OCI-LY1 (cell line): ENCODE measurements around the gene ZFP57.
"Not testable (repeated sequence)": the region's sequence is repeated elsewhere in the genome, so short reads cannot be mapped to it uniquely, and the experiment has no call there.

ENCODE experiments used
- H2AFZ ChIP-seq: fragments of 200-600 bp; sonication (generic), shearing (Covaris generic); 2 replicates; pipeline ENCODE4 v1.6.0; 2014; ENCODE audit warnings: antibody characterized with exemption, mild to moderate bottlenecking, low read length
- H3F3A ChIP-seq: fragments of 200-600 bp; sonication (generic), shearing (Covaris generic); 2 replicates; pipeline ENCODE4 v1.6.0; 2014; ENCODE audit warnings: mild to moderate bottlenecking, antibody characterized with exemption, low read length, moderate library complexity; ENCODE audit not compliant: insufficient read depth
- H3K27ac ChIP-seq: fragments of 200-600 bp; sonication (generic); 2 replicates; pipeline ENCODE4 v1.5.1; 2014; ENCODE audit warnings: low read length, mixed run types, mild to moderate bottlenecking, low read depth; ENCODE audit not compliant: poor library complexity, severe bottlenecking
- H3K27me3 ChIP-seq: fragments of 200-600 bp; sonication (generic); 2 replicates; pipeline ENCODE4 v1.6.0; 2014; ENCODE audit warnings: antibody characterized with exemption, mild to moderate bottlenecking, low read length, moderate library complexity; ENCODE audit not compliant: insufficient read depth
- H3K36me3 ChIP-seq: fragments of 200-600 bp; sonication (generic); 2 replicates; pipeline ENCODE4 v1.6.1; 2014; ENCODE audit warnings: mild to moderate bottlenecking, antibody characterized with exemption, low read length, moderate library complexity, mixed read lengths; ENCODE audit not compliant: insufficient read depth
- H3K4me1 ChIP-seq: fragments of 200-600 bp; sonication (generic); 2 replicates; pipeline ENCODE4 v1.5.1; 2014; ENCODE audit warnings: mild to moderate bottlenecking, low read length, moderate library complexity; ENCODE audit not compliant: insufficient read depth, severe bottlenecking
- H3K4me2 ChIP-seq: fragments of 200-600 bp; sonication (generic), shearing (Covaris generic); 2 replicates; pipeline ENCODE4 v1.6.1; 2014; ENCODE audit warnings: low read length
- H3K4me3 ChIP-seq: fragments of 200-600 bp; sonication (generic); 2 replicates; pipeline ENCODE4 v1.5.1; 2014; ENCODE audit warnings: low read length, low read depth, mild to moderate bottlenecking, mixed read lengths; ENCODE audit not compliant: poor library complexity, severe bottlenecking
- H3K79me2 ChIP-seq: fragments of 200-600 bp; shearing (Covaris generic); 2 replicates; pipeline ENCODE4 v1.6.1; 2016; ENCODE audit warnings: mixed run types, low read length, mixed read lengths; ENCODE audit not compliant: insufficient read depth
- H3K9ac ChIP-seq: fragments of 200-600 bp; sonication (generic), shearing (Covaris generic); 2 replicates; pipeline ENCODE4 v1.6.1; 2014; ENCODE audit warnings: mild to moderate bottlenecking, low read length, mixed read lengths
- H3K9me2 ChIP-seq: fragments of 200-600 bp; sonication (generic), shearing (Covaris generic); 2 replicates; pipeline ENCODE4 v1.6.1; 2014; ENCODE audit warnings: low read depth, mild to moderate bottlenecking, low read length, mixed read lengths
- H3K9me3 ChIP-seq: fragments of 200-600 bp; shearing (Covaris generic); 2 replicates; pipeline ENCODE4 v1.6.1; 2014; ENCODE audit warnings: low read length, mixed read lengths
- H4K20me1 ChIP-seq: fragments of 200-600 bp; sonication (generic), shearing (Covaris generic); 2 replicates; pipeline ENCODE4 v1.6.0; 2016; ENCODE audit warnings: mild to moderate bottlenecking, low read length; ENCODE audit not compliant: insufficient read depth
- EZH2 ChIP-seq: fragments of 200-600 bp; sonication (generic), shearing (Covaris generic); IDR thresholded peaks from 2 replicates; pipeline ENCODE4 v1.8.0; 2017; ENCODE audit warnings: borderline replicate concordance, mixed run types, mild to moderate bottlenecking, antibody characterized with exemption, low read length, moderate library complexity, mixed read lengths
- TF ChIP-seq, protein P1 (sequence below): fragments of 200-600 bp; sonication (generic), shearing (Covaris generic); IDR thresholded peaks from 2 replicates; pipeline ENCODE4 v1.5.1; 2017; ENCODE audit warnings: mild to moderate bottlenecking, antibody characterized with exemption, low read length, moderate library complexity, mixed read lengths

Gene ZFP57

GRCh38 chr6:29666826-29667130, 14.2 kb downstream of the ZFP57 start:
- H3K9me2 ChIP-seq = no peaks in the 10 kb centered on the region
- no peaks in the 10 kb centered on the region for H4K20me1 ChIP-seq
- no peak overlapping the region for H2AFZ ChIP-seq
- no peaks in the 10 kb centered on the region for H3K9me3 ChIP-seq
- H3K9ac ChIP-seq = no peak overlapping the region
- H3K4me2 ChIP-seq = no peak overlapping the region
- H3F3A ChIP-seq = no peaks in the 10 kb centered on the region
- H3K27ac ChIP-seq = no peak overlapping the region
- H3K4me3 ChIP-seq = no peak overlapping the region
- H3K36me3 ChIP-seq = no peaks in the 10 kb centered on the region
- H3K79me2 ChIP-seq = no peaks in the 10 kb centered on the region
- no peaks in the 10 kb centered on the region for H3K4me1 ChIP-seq
- no peaks in the 10 kb centered on the region for H3K27me3 ChIP-seq
- TF ChIP-seq, protein P1, sequence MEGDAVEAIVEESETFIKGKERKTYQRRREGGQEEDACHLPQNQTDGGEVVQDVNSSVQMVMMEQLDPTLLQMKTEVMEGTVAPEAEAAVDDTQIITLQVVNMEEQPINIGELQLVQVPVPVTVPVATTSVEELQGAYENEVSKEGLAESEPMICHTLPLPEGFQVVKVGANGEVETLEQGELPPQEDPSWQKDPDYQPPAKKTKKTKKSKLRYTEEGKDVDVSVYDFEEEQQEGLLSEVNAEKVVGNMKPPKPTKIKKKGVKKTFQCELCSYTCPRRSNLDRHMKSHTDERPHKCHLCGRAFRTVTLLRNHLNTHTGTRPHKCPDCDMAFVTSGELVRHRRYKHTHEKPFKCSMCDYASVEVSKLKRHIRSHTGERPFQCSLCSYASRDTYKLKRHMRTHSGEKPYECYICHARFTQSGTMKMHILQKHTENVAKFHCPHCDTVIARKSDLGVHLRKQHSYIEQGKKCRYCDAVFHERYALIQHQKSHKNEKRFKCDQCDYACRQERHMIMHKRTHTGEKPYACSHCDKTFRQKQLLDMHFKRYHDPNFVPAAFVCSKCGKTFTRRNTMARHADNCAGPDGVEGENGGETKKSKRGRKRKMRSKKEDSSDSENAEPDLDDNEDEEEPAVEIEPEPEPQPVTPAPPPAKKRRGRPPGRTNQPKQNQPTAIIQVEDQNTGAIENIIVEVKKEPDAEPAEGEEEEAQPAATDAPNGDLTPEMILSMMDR = no peak
- no peak for TF ChIP-seq EZH2

DNA sequence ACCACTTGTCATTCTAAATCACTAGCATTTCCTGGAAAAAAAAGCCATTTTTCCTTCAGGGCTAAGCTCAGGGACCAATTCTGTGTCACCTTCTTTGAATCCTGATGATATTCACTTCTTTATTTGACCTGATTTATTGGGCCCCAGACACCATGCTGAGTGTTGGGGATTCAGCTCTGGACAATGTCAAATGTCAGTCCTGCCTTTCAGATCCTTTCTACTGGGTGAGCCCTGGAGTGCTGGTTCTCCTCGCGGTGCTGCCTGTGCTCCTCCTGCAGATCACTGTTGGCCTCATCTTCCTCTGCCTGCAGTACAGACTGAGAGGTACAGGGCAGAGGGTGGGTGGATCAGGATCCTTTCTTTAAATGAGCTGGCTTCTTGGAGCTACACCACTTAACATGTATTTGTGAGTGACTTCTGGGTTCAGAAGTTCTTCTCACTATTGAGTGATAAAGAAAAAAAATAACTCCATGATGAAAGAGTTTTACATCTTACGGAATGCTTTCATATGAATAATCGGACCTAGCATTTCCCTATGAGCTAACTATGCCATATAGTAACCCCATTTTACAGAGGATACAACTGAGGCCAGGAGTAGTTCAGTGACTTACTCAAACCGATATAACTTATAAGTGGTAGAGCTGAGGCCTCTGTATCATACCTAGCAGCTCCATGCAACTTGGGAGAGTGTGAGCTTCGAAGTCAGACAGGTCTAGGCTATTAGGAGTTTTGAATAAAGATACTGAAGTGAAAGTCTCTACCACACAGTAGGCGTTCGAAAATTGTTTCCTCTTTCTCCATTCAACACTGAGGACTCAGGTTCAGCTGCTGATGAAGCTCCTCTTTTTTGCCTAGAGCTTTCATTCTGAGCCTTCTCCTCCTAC, 14.8 kb downstream of the ZFP57 start:
- H3F3A ChIP-seq = no peaks in the 10 kb centered on the region
- TF ChIP-seq, protein P1 = no peak
- TF ChIP-seq EZH2 = no peak
- no peaks in the 10 kb centered on the region for H3K4me1 ChIP-seq
- no peak overlapping the region for H3K4me3 ChIP-seq
- no peak overlapping the region for H3K9ac ChIP-seq
- H3K4me2 ChIP-seq = no peak overlapping the region
- H3K36me3 ChIP-seq = no peaks in the 10 kb centered on the region
- no peaks in the 10 kb centered on the region for H3K9me2 ChIP-seq
- no peak overlapping the region for H2AFZ ChIP-seq
- H3K9me3 ChIP-seq = no peaks in the 10 kb centered on the region
- H4K20me1 ChIP-seq = no peaks in the 10 kb centered on the region
- H3K79me2 ChIP-seq = no peaks in the 10 kb centered on the region
- no peak overlapping the region for H3K27ac ChIP-seq
- no peaks in the 10 kb centered on the region for H3K27me3 ChIP-seq

GRCh38 chr6:29663300-29664042, 17.5 kb downstream of the ZFP57 start:
- no peak overlapping the region for H2AFZ ChIP-seq
- H3K9me2 ChIP-seq = no peaks in the 10 kb centered on the region
- H3K9me3 ChIP-seq = no peaks in the 10 kb centered on the region
- no peak overlapping the region for H3K27ac ChIP-seq
- H3K79me2 ChIP-seq = no peaks in the 10 kb centered on the region
- no peaks in the 10 kb centered on the region for H3K27me3 ChIP-seq
- TF ChIP-seq, protein P1 = no peak
- TF ChIP-seq EZH2 = no peak
- no peaks in the 10 kb centered on the region for H3K4me1 ChIP-seq
- no peak overlapping the region for H3K9ac ChIP-seq
- H3K4me3 ChIP-seq = no peak overlapping the region
- H3K36me3 ChIP-seq = no peaks in the 10 kb centered on the region
- H4K20me1 ChIP-seq = no peaks in the 10 kb centered on the region
- H3K4me2 ChIP-seq = no peak overlapping the region
- H3F3A ChIP-seq = no peaks in the 10 kb centered on the region

DNA sequence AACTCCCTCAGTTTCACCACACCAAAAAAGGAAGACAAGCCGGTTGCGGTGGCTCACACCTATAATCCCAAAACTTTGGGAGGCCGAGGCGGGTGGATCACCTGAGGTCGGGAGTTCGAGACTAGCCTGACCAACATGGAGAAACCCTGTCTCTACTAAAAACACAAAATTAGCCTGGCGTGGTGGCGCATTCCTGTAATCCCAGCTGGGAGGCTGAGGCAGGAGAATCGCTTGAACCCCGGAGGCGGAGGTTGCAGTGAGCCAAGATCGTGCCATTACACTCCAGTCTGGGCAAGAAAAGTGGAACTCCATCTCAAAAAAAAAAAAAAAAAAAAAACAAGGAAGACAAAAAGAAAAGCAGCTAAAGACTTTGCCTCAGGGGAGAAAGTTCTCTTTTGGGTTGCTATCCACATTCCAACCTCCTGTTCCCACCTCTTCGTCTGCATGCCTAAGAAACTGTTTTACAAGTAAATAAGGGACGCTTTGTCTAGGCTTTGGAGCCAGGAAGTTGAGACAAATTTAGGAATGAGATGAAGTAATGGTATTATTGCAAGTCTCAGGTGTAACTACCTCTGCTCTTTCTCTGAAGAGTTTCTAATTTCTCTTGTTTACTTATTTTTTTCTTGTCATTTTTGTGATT, 19.3 kb downstream of the ZFP57 start:
- not testable (repeated sequence) for H3F3A ChIP-seq, H3K4me1 ChIP-seq, H4K20me1 ChIP-seq, H3K36me3 ChIP-seq, H3K27ac ChIP-seq, H3K4me3 ChIP-seq, H3K4me2 ChIP-seq, H3K27me3 ChIP-seq, H3K9ac ChIP-seq, H2AFZ ChIP-seq, H3K79me2 ChIP-seq, H3K9me2 ChIP-seq, H3K9me3 ChIP-seq
